ENCODE results near the gene CATSPER3. TPM values are rescaled to one million over a fixed set of nuclear protein-coding genes. Genes with fewer than 3 reads are reported as not detected.
"Not testable (repeated sequence)": the region's sequence is repeated elsewhere in the genome, so short reads cannot be mapped to it uniquely, and the experiment has no call there.

CATSPER3 gene
- polyA plus RNA-seq, 1 donor (not counting 4 experiments of a cell fraction or from before 2014, with no cell fraction given): 0.31 TPM

GRCh38 chr5:134989266-134989830 is 21.6 kb downstream of the CATSPER3 start:
- Histone ChIP-seq H3K36me3 (ENCODE audit: control insufficient read depth in 2 of 2, extremely low read depth in 1 of 2, insufficient read depth in 2 of 2, low read length in 2 of 2) (no peaks in the 10 kb centered on the region), H2AFZ (ENCODE audit: control insufficient read depth, low read length) (no peak overlapping the region), H3K79me2 (ENCODE audit: control insufficient read depth, insufficient read depth, low read length) (no peaks in the 10 kb centered on the region), H3K4me1 (ENCODE audit: control insufficient read depth, extremely low read depth, insufficient read depth, low read length) (no peaks in the 10 kb centered on the region), H3K27me3 (ENCODE audit: control insufficient read depth, extremely low read depth, insufficient read depth, low read length) (no peaks in the 10 kb centered on the region), H3K4me2 (ENCODE audit: control insufficient read depth, extremely low read depth, insufficient read depth, low read depth, low read length) (no peak overlapping the region), H3K4me3 (ENCODE audit: control insufficient read depth in 2 of 3, extremely low read depth in 1 of 3, insufficient read depth in 2 of 3, low read depth in 1 of 3, low read length in 3 of 3) (no peak overlapping the region), H3K9ac (ENCODE audit: control insufficient read depth, extremely low read depth, insufficient read depth, low read length) (no peak overlapping the region), H3K9me1 (ENCODE audit: control insufficient read depth, extremely low read depth, insufficient read depth, low read length) (no peaks in the 10 kb centered on the region), H3K27ac (ENCODE audit: control insufficient read depth, insufficient read depth, low read length) (no peak overlapping the region), H3K9me3 (ENCODE audit: control insufficient read depth, low read depth, low read length) (no peaks in the 10 kb centered on the region), H4K20me1 (ENCODE audit: control insufficient read depth, extremely low read depth, insufficient read depth, low read length) (no peaks in the 10 kb centered on the region)
- FAIRE-seq: no peak
- dilution Hi-C loops (cut with MboI; ENCODE audit: extremely low pct_ligation_motif_present, low sequenced_read_pairs): no loop called here
- TF ChIP-seq EZH2 (IDR thresholded peaks at IDR 0.05; ENCODE audit: low read length): no peak
- no peak for TF ChIP-seq CTCF (optimal IDR thresholded peaks at IDR 0.05 in 1 of 3, IDR thresholded peaks at IDR 0.05 in 1 of 3, conservative IDR thresholded peaks at IDR 0.05 in 1 of 3; ENCODE audit: extremely low read depth in 1 of 3, insufficient read depth in 2 of 3, low read length in 3 of 3)
- DNase-seq (ENCODE audit: low read depth, low spot score): no peak

GRCh38 chr5:134990183-134990582 is 22.5 kb downstream of the CATSPER3 start:
- H3K4me3 ChIP-seq (ENCODE audit: control insufficient read depth in 2 of 3, extremely low read depth in 1 of 3, insufficient read depth in 2 of 3, low read depth in 1 of 3, low read length in 3 of 3); H3K27ac ChIP-seq (ENCODE audit: control insufficient read depth, insufficient read depth, low read length); H3K79me2 ChIP-seq (ENCODE audit: control insufficient read depth, insufficient read depth, low read length); H3K9ac ChIP-seq (ENCODE audit: control insufficient read depth, extremely low read depth, insufficient read depth, low read length); H3K4me2 ChIP-seq (ENCODE audit: control insufficient read depth, extremely low read depth, insufficient read depth, low read depth, low read length); DNase-seq (ENCODE audit: low read depth, low spot score); H4K20me1 ChIP-seq (ENCODE audit: control insufficient read depth, extremely low read depth, insufficient read depth, low read length); dilution Hi-C loops (cut with MboI; ENCODE audit: extremely low pct_ligation_motif_present, low sequenced_read_pairs); H3K9me3 ChIP-seq (ENCODE audit: control insufficient read depth, low read depth, low read length); FAIRE-seq; H3K4me1 ChIP-seq (ENCODE audit: control insufficient read depth, extremely low read depth, insufficient read depth, low read length); H3K9me1 ChIP-seq (ENCODE audit: control insufficient read depth, extremely low read depth, insufficient read depth, low read length); H3K27me3 ChIP-seq (ENCODE audit: control insufficient read depth, extremely low read depth, insufficient read depth, low read length); H3K36me3 ChIP-seq (ENCODE audit: control insufficient read depth in 2 of 2, extremely low read depth in 1 of 2, insufficient read depth in 2 of 2, low read length in 2 of 2); H2AFZ ChIP-seq (ENCODE audit: control insufficient read depth, low read length): not testable (repeated sequence)

GRCh38 chr5:134992148-134992547 is 24.4 kb downstream of the CATSPER3 start:
- Histone ChIP-seq H3K27me3 (ENCODE audit: control insufficient read depth, extremely low read depth, insufficient read depth, low read length) (no peaks in the 10 kb centered on the region), H3K27ac (ENCODE audit: control insufficient read depth, insufficient read depth, low read length) (no peak overlapping the region), H3K9me1 (ENCODE audit: control insufficient read depth, extremely low read depth, insufficient read depth, low read length) (no peaks in the 10 kb centered on the region), H3K9ac (ENCODE audit: control insufficient read depth, extremely low read depth, insufficient read depth, low read length) (no peak overlapping the region), H3K4me1 (ENCODE audit: control insufficient read depth, extremely low read depth, insufficient read depth, low read length) (no peaks in the 10 kb centered on the region), H4K20me1 (ENCODE audit: control insufficient read depth, extremely low read depth, insufficient read depth, low read length) (no peaks in the 10 kb centered on the region), H3K36me3 (ENCODE audit: control insufficient read depth in 2 of 2, extremely low read depth in 1 of 2, insufficient read depth in 2 of 2, low read length in 2 of 2) (no peaks in the 10 kb centered on the region), H3K4me3 (ENCODE audit: control insufficient read depth in 2 of 3, extremely low read depth in 1 of 3, insufficient read depth in 2 of 3, low read depth in 1 of 3, low read length in 3 of 3) (no peak overlapping the region), H3K4me2 (ENCODE audit: control insufficient read depth, extremely low read depth, insufficient read depth, low read depth, low read length) (no peak overlapping the region), H3K9me3 (ENCODE audit: control insufficient read depth, low read depth, low read length) (no peaks in the 10 kb centered on the region), H3K79me2 (ENCODE audit: control insufficient read depth, insufficient read depth, low read length) (no peaks in the 10 kb centered on the region), H2AFZ (ENCODE audit: control insufficient read depth, low read length) (no peak overlapping the region)
- TF ChIP-seq EZH2 (IDR thresholded peaks at IDR 0.05; ENCODE audit: low read length): no peak
- TF ChIP-seq CTCF (optimal IDR thresholded peaks at IDR 0.05 in 1 of 3, IDR thresholded peaks at IDR 0.05 in 1 of 3, conservative IDR thresholded peaks at IDR 0.05 in 1 of 3; ENCODE audit: extremely low read depth in 1 of 3, insufficient read depth in 2 of 3, low read length in 3 of 3): no peak
- FAIRE-seq (no peak), DNase-seq (ENCODE audit: low read depth, low spot score) (no peak)
- dilution Hi-C loops (cut with MboI; ENCODE audit: extremely low pct_ligation_motif_present, low sequenced_read_pairs): no loop called here
